Liver (tissue), 3 donors: ENCODE data around the gene ACOT7.

Source experiments
- ATF3 ChIP-seq: IDR thresholded peaks from 2 replicates; pipeline ENCODE4 v1.6.1; 2016; ENCODE audit warnings: antibody characterized with exemption
- CTCF ChIP-seq: fragments of 150-350 bp; IDR thresholded peaks from 2 replicates; pipeline ENCODE4 v1.5.1; 2017; ENCODE audit warnings: improper control_type of control experiment, low read depth, low read length; ENCODE audit not compliant: missing input control
- GABPA ChIP-seq, 2 donors: IDR thresholded peaks in 1 of 2; conservative IDR thresholded peaks in 1 of 2; 2 replicates each; pipeline ENCODE4 v1.6.1; 2016; ENCODE audit warnings: antibody characterized with exemption in 2 of 2, mild to moderate bottlenecking in 1 of 2, moderate library complexity in 1 of 2
- HNF4A ChIP-seq, 2 donors: conservative IDR thresholded peaks; 2 replicates each; pipeline ENCODE4 v1.6.1; 2016; ENCODE audit warnings: antibody characterized with exemption in 2 of 2, mild to moderate bottlenecking in 2 of 2
- HNF4G ChIP-seq: IDR thresholded peaks from 2 replicates; pipeline ENCODE4 v1.6.1; 2016; ENCODE audit warnings: antibody characterized with exemption
- JUND ChIP-seq, 2 donors: IDR thresholded peaks; 2 replicates each; pipeline ENCODE4 v1.6.1; 2016; ENCODE audit warnings: antibody characterized with exemption in 2 of 2
- MAX ChIP-seq: IDR thresholded peaks from 2 replicates; pipeline ENCODE4 v1.6.1; 2016; ENCODE audit warnings: antibody characterized with exemption
- RAD21 ChIP-seq, 2 donors: IDR thresholded peaks; 2 replicates each; pipeline ENCODE4 v1.6.1; 2016; ENCODE audit warnings: antibody characterized with exemption in 2 of 2, mild to moderate bottlenecking in 2 of 2
- REST ChIP-seq: IDR thresholded peaks from 2 replicates; pipeline ENCODE4 v1.6.1; 2016; ENCODE audit warnings: antibody characterized with exemption, mild to moderate bottlenecking
- SP1 ChIP-seq: IDR thresholded peaks from 2 replicates; pipeline ENCODE4 v1.6.1; 2018; ENCODE audit warnings: antibody characterized with exemption, mild to moderate bottlenecking
- TAF1 ChIP-seq: conservative IDR thresholded peaks from 2 replicates; pipeline ENCODE4 v1.6.1; 2016; ENCODE audit warnings: antibody characterized with exemption, mild to moderate bottlenecking
- YY1 ChIP-seq: IDR thresholded peaks from 2 replicates; pipeline ENCODE4 v1.6.1; 2016; ENCODE audit warnings: antibody characterized with exemption, mild to moderate bottlenecking
- TF ChIP-seq, protein P1 (sequence below): IDR thresholded peaks from 2 replicates; pipeline ENCODE4 v1.6.1; 2016; ENCODE audit warnings: antibody characterized with exemption
- donor health status: healthy.
- donor health status: healthy.

- TF ChIP-seq, protein P1, sequence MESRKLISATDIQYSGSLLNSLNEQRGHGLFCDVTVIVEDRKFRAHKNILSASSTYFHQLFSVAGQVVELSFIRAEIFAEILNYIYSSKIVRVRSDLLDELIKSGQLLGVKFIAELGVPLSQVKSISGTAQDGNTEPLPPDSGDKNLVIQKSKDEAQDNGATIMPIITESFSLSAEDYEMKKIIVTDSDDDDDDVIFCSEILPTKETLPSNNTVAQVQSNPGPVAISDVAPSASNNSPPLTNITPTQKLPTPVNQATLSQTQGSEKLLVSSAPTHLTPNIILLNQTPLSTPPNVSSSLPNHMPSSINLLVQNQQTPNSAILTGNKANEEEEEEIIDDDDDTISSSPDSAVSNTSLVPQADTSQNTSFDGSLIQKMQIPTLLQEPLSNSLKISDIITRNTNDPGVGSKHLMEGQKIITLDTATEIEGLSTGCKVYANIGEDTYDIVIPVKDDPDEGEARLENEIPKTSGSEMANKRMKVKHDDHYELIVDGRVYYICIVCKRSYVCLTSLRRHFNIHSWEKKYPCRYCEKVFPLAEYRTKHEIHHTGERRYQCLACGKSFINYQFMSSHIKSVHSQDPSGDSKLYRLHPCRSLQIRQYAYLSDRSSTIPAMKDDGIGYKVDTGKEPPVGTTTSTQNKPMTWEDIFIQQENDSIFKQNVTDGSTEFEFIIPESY = no peak
- TF ChIP-seq MAX (no peak), CTCF (no peak), YY1 (no peak), ATF3 (no peak), HNF4G (no peak), RAD21 (IDR thresholded peaks at IDR 0.05) (no peak), TAF1 (no peak), JUND (IDR thresholded peaks at IDR 0.05) (no peak), SP1 (no peak), HNF4A (conservative IDR thresholded peaks at IDR 0.05) (no peak), GABPA (IDR thresholded peaks at IDR 0.05 in 1 of 2, conservative IDR thresholded peaks at IDR 0.05 in 1 of 2) (no peak), REST (no peak)
Measured at GRCh38 chr1:6384962-6385361, 8.6 kb downstream of the ACOT7 start.
